IPS DF 4.7 (cell line): ENCODE data around the gene PREX1.

Experiments
- DNase-seq: peaks from one replicate; pipeline ENCODE4 v3.0.0-alpha.2; 2013; ENCODE audit warnings: low spot score; ENCODE audit errors: extremely low read depth

Gene PREX1

GRCh38 chr20:48596334-48596898 is 231.4 kb downstream of the PREX1 start:
- no peak for DNase-seq

GRCh38 chr20:48595495-48596333 is 232.1 kb downstream of the PREX1 start:
- DNase-seq: no peak

- DNase-seq: no peak
Measured at GRCh38 chr20:48594533-48594932, 233.3 kb downstream of the PREX1 start.

- DNase-seq: no peak
Measured at GRCh38 chr20:48592107-48592940, 235.5 kb downstream of the PREX1 start.

- no peak for DNase-seq
Measured at GRCh38 chr20:48586730-48587129, 241.1 kb downstream of the PREX1 start.

- no peak for DNase-seq
Measured at GRCh38 chr20:48585061-48585870, 242.5 kb downstream of the PREX1 start.

GRCh38 chr20:48584391-48585060 is 243.3 kb downstream of the PREX1 start:
- no peak for DNase-seq

- no peak for DNase-seq
Measured at GRCh38 chr20:48583801-48584200, 244.0 kb downstream of the PREX1 start.

GRCh38 chr20:48583171-48583570 is 244.6 kb downstream of the PREX1 start:
- DNase-seq: no peak

GRCh38 chr20:48582673-48582985 is 245.2 kb downstream of the PREX1 start:
- DNase-seq: no peak

- no peak for DNase-seq
Measured at GRCh38 chr20:48581167-48581566, 246.6 kb downstream of the PREX1 start.

GRCh38 chr20:48578397-48579098 is 249.3 kb downstream of the PREX1 start:
- no peak for DNase-seq

GRCh38 chr20:48577557-48577956 is 250.2 kb downstream of the PREX1 start:
- DNase-seq: no peak

GRCh38 chr20:48574383-48574782 is 253.4 kb downstream of the PREX1 start:
- no peak for DNase-seq
